EH (cell line): Measurements from ENCODE around the gene ENTPD2.
A peak's percentile ranks its signal among the peaks of the same experiment; 100 is the strongest.
"Not testable (repeated sequence)": the region's sequence is repeated elsewhere in the genome, so short reads cannot be mapped to it uniquely, and the experiment has no call there.

Experiments used
- DNase-seq: peaks from one replicate; pipeline ENCODE4 v3.0.0-alpha.2; 2015; ENCODE audit warnings: low read depth

The ENTPD2 gene

GRCh38 chr9:137045294-137046087, 8.4 kb downstream of the ENTPD2 start:
- DNase-seq: peak; percentile 55

- DNase-seq: no peak
Observed at GRCh38 chr9:137044502-137045177, 9.2 kb downstream of the ENTPD2 start.

- no peak for DNase-seq
Observed at GRCh38 chr9:137044037-137044436, 9.8 kb downstream of the ENTPD2 start.

GRCh38 chr9:137042751-137043727, 10.8 kb downstream of the ENTPD2 start:
- no peak for DNase-seq

- no peak for DNase-seq
Observed at GRCh38 chr9:137041124-137041523, 12.7 kb downstream of the ENTPD2 start.

GRCh38 chr9:137040568-137040967, 13.3 kb downstream of the ENTPD2 start:
- no peak for DNase-seq

GRCh38 chr9:137039611-137040366, 14.1 kb downstream of the ENTPD2 start:
- no peak for DNase-seq

GRCh38 chr9:137038916-137039315, 14.9 kb downstream of the ENTPD2 start:
- no peak for DNase-seq

GRCh38 chr9:137037483-137037882, 16.4 kb downstream of the ENTPD2 start:
- no peak for DNase-seq

GRCh38 chr9:137037035-137037434, 16.8 kb downstream of the ENTPD2 start:
- no peak for DNase-seq

- no peak for DNase-seq
Observed at GRCh38 chr9:137035937-137036336, 17.9 kb downstream of the ENTPD2 start.

- DNase-seq: no peak
Observed at GRCh38 chr9:137035507-137035834, 18.4 kb downstream of the ENTPD2 start.

- DNase-seq: peak; percentile 80
Observed at GRCh38 chr9:137034709-137035506, 19.0 kb downstream of the ENTPD2 start.

GRCh38 chr9:137034039-137034708, 19.7 kb downstream of the ENTPD2 start:
- DNase-seq: no peak

- DNase-seq: not testable (repeated sequence)
Observed at GRCh38 chr9:137033481-137033880, 20.4 kb downstream of the ENTPD2 start.

GRCh38 chr9:137032858-137033257, 21.0 kb downstream of the ENTPD2 start:
- DNase-seq: no peak

- no peak for DNase-seq
Observed at GRCh38 chr9:137031904-137032640, 21.8 kb downstream of the ENTPD2 start, which contains the start of gene FUT7. FUT7 (minus strand) TSS chr9:137032088; CDS start chr9:137031991, 97 bp downstream.

GRCh38 chr9:137030538-137031527, 23.0 kb downstream of the ENTPD2 start:
- no peak for DNase-seq
